ENCODE measurements around the gene JOSD2. TPM values are rescaled to one million over a fixed set of nuclear protein-coding genes. Genes with fewer than 3 reads are reported as not detected.
A peak's percentile ranks its signal among the peaks of the same experiment; 100 is the strongest.

Gene JOSD2
- total and polyA plus RNA-seq, 9 donors: 15.0 to 42.5 (median 24.2) TPM; not detected in 1

GRCh38 chr19:50554212-50554611 is 43.2 kb upstream of the JOSD2 start:
- Histone ChIP-seq H3K36me3 (no peaks in the 10 kb centered on the region), H3K9me3 (no peaks in the 10 kb centered on the region), H3K4me3 (no peak overlapping the region), H3K27ac (no peak overlapping the region), H3K4me1 (ENCODE audit: insufficient read depth) (peaks cover 2% of the 10 kb centered on the region), H3K27me3 (no peaks in the 10 kb centered on the region)
- WGBS, 3 donors: 85 to 92% (median 88%) methylated on average over 10 of the region's 10 CpGs
- no peak for TF ChIP-seq POLR2A (IDR thresholded peaks at IDR 0.05)
- TF ChIP-seq CTCF (IDR thresholded peaks at IDR 0.05): no peak
- intact Hi-C loops (cut with DNase I): no loop called here
- no peak for DNase-seq

GRCh38 chr19:50553134-50553703 is 42.2 kb upstream of the JOSD2 start:
- intact Hi-C loops (cut with DNase I): no loop called here
- Histone ChIP-seq H3K9me3 (no peaks in the 10 kb centered on the region), H3K36me3 (no peaks in the 10 kb centered on the region), H3K27me3 (no peaks in the 10 kb centered on the region), H3K4me1 (ENCODE audit: insufficient read depth) (peaks cover 2% of the 10 kb centered on the region), H3K4me3 (no peak overlapping the region), H3K27ac (no peak overlapping the region)
- DNase-seq: no peak
- TF ChIP-seq POLR2A (IDR thresholded peaks at IDR 0.05): no peak
- WGBS, 3 donors: 78 to 83% (median 78%) methylated on average over 19 of the region's 19 CpGs

GRCh38 chr19:50552540-50552939 is 41.5 kb upstream of the JOSD2 start:
- no peaks in the 10 kb centered on the region for H3K9me3 ChIP-seq
- WGBS, 3 donors: 78 to 87% (median 86%) methylated on average over 15 of the region's 15 CpGs
- intact Hi-C loops (cut with DNase I): no loop called here
- peaks cover 2% of the 10 kb centered on the region for H3K4me1 ChIP-seq (ENCODE audit: insufficient read depth)
- H3K4me3 ChIP-seq: no peak overlapping the region
- TF ChIP-seq CTCF (IDR thresholded peaks at IDR 0.05) (no peak), POLR2A (IDR thresholded peaks at IDR 0.05) (no peak), EP300 (IDR thresholded peaks at IDR 0.05) (no peak)
- no peak for DNase-seq
- no peaks in the 10 kb centered on the region for H3K27me3 ChIP-seq
- H3K27ac ChIP-seq: no peak overlapping the region
- no peaks in the 10 kb centered on the region for H3K36me3 ChIP-seq

GRCh38 chr19:50551715-50552187 is 40.8 kb upstream of the JOSD2 start:
- Histone ChIP-seq H3K27ac (no peak overlapping the region), H3K36me3 (no peaks in the 10 kb centered on the region), H3K4me3 (no peak overlapping the region), H3K4me1 (ENCODE audit: insufficient read depth) (peaks cover 2% of the 10 kb centered on the region), H3K9me3 (no peaks in the 10 kb centered on the region), H3K27me3 (no peaks in the 10 kb centered on the region)
- TF ChIP-seq EP300 (IDR thresholded peaks at IDR 0.05): no peak
- TF ChIP-seq CTCF (IDR thresholded peaks at IDR 0.05): no peak
- TF ChIP-seq POLR2A (IDR thresholded peaks at IDR 0.05): no peak
- no peak for DNase-seq
- intact Hi-C loops (cut with DNase I): no loop called here
- 1% methylated on average over 21 to 22 of the region's 22 CpGs for WGBS, 3 donors

- TF ChIP-seq POLR2A (IDR thresholded peaks at IDR 0.05) (no peak), CTCF (IDR thresholded peaks at IDR 0.05) (no peak), EP300 (IDR thresholded peaks at IDR 0.05) (no peak)
- no peaks in the 10 kb centered on the region for H3K4me1 ChIP-seq (ENCODE audit: insufficient read depth)
- H3K4me3 ChIP-seq: peak overlapping the region; percentile 22
- no peak overlapping the region for H3K27ac ChIP-seq
- no peaks in the 10 kb centered on the region for H3K9me3 ChIP-seq
- H3K36me3 ChIP-seq: no peaks in the 10 kb centered on the region
- 18 to 26% (median 26%) methylated on average over 29 to 32 of the region's 32 CpGs for WGBS, 3 donors
- no peak for DNase-seq
- intact Hi-C loops (cut with DNase I): no loop called here
- no peaks in the 10 kb centered on the region for H3K27me3 ChIP-seq
Observed at GRCh38 chr19:50551034-50551714, 40.2 kb upstream of the JOSD2 start.
